H1 (cell line): ENCODE data around the gene CCIN. TPM values are rescaled to one million over a fixed set of nuclear protein-coding genes. Genes with fewer than 3 reads are reported as not detected.
"Not testable (repeated sequence)": the region's sequence is repeated elsewhere in the genome, so short reads cannot be mapped to it uniquely, and the experiment has no call there.

Source experiments
- CTCF ChIA-PET: fragments of 300-600 bp; sonication (Branson Sonifier 250); formaldehyde crosslinking; loops from one replicate; lab custom pipeline; 2021; ENCODE audit not compliant: partially characterized antibody; lab: Charles Lee
- POLR2A ChIA-PET: fragments of 300-600 bp; sonication (Branson Sonifier 250); formaldehyde crosslinking; loops from one replicate; lab custom pipeline; 2021; ENCODE audit warnings: inconsistent platforms; ENCODE audit not compliant: partially characterized antibody; lab: Charles Lee
- DNase-seq, 2 experiments: peaks; one replicate each; pipeline versions ENCODE4 v3.0.0 to v3.0.0-alpha.2; 2010 to 2022; ENCODE audit warnings: low spot score in 2 of 2, low read depth in 1 of 2, mixed read lengths in 1 of 2
- FAIRE-seq: peaks from 2 replicates; lab custom pipeline; 2011; peaks lifted over from hg19 to GRCh38; lab: Jason Lieb, UNC
- H2AFZ ChIP-seq: 2 replicates; pipeline ENCODE4 v1.8.1; 2012; ENCODE audit warnings: low read length, inconsistent platforms
- H2AK5ac ChIP-seq: 2 replicates; pipeline ENCODE4 v1.6.1; 2013; ENCODE audit warnings: low read depth, low read length
- H2BK120ac ChIP-seq: replicated peaks from 2 replicates; pipeline ENCODE3; 2013; ENCODE audit warnings: low read depth, low read length, inconsistent platforms
- H2BK12ac ChIP-seq: 2 replicates; pipeline ENCODE4 v1.6.1; 2013; ENCODE audit warnings: low read depth, low read length
- H2BK15ac ChIP-seq: 2 replicates; pipeline ENCODE4 v1.6.1; 2013; ENCODE audit warnings: low read length
- H2BK20ac ChIP-seq: 2 replicates; pipeline ENCODE4 v1.6.1; 2013; ENCODE audit warnings: low read length
- H2BK5ac ChIP-seq: 2 replicates; pipeline ENCODE4 v1.6.1; 2013; ENCODE audit warnings: low read depth, low read length
- H3K14ac ChIP-seq: 2 replicates; pipeline ENCODE4 v1.6.1; 2013; ENCODE audit warnings: inconsistent platforms; ENCODE audit not compliant: insufficient read length
- H3K18ac ChIP-seq: 2 replicates; pipeline ENCODE4 v1.6.1; 2013; ENCODE audit warnings: low read length; ENCODE audit errors: extremely low read depth
- H3K23ac ChIP-seq: 2 replicates; pipeline ENCODE4 v1.6.1; 2013; ENCODE audit warnings: inconsistent platforms; ENCODE audit not compliant: insufficient read length
- H3K23me2 ChIP-seq: 2 replicates; pipeline ENCODE4 v1.6.1; 2013; ENCODE audit warnings: low read depth, low read length
- H3K27ac ChIP-seq: 2 replicates; pipeline ENCODE4 v1.6.1; 2011; ENCODE audit warnings: low read depth, low read length, inconsistent platforms
- H3K27me3 ChIP-seq, 4 experiments: replicated peaks in 1 of 4; 1 replicate in 1 of 4; 2 replicates in 3 of 4; pipeline versions ENCODE4 v1.6.1 to v1.8.1; 2011 to 2013; ENCODE audit warnings: low read length in 3 of 4, mild to moderate bottlenecking in 3 of 4, inconsistent platforms in 2 of 4, mixed read lengths in 2 of 4, moderate library complexity in 1 of 4; ENCODE audit not compliant: control insufficient read depth in 3 of 4, insufficient read depth in 3 of 4; ENCODE audit errors: extremely low read depth in 1 of 4
- H3K36me3 ChIP-seq, 4 experiments: 2 replicates each; pipeline versions ENCODE4 v1.6.1 to v1.8.1; 2011 to 2013; ENCODE audit warnings: mild to moderate bottlenecking in 4 of 4, low read length in 3 of 4, moderate library complexity in 2 of 4, control low read depth in 1 of 4, inconsistent platforms in 1 of 4; ENCODE audit not compliant: insufficient read depth in 4 of 4, control insufficient read depth in 2 of 4
- H3K4ac ChIP-seq: replicated peaks from 2 replicates; pipeline ENCODE3; 2013; ENCODE audit warnings: low read length, low read depth, mixed read lengths, inconsistent platforms; ENCODE audit not compliant: insufficient read length
- H3K4me1 ChIP-seq, 4 experiments: replicated peaks in 1 of 4; 1 replicate in 1 of 4; 2 replicates in 3 of 4; pipeline versions ENCODE4 v1.6.1 to v1.8.1; 2011 to 2013; ENCODE audit warnings: low read length in 3 of 4, inconsistent platforms in 2 of 4, mixed read lengths in 1 of 4; ENCODE audit not compliant: insufficient read depth in 4 of 4, control insufficient read depth in 3 of 4
- H3K4me2 ChIP-seq, 2 experiments: 2 replicates each; pipeline versions ENCODE4 v1.6.1 to v1.8.1; 2011 to 2013; ENCODE audit warnings: low read depth in 2 of 2, low read length in 2 of 2, control low read depth in 1 of 2, inconsistent platforms in 1 of 2, mild to moderate bottlenecking in 1 of 2; ENCODE audit not compliant: insufficient read depth in 1 of 2
- H3K4me3 ChIP-seq, 4 experiments: fragments of 200-600, 300-600 bp in 1 of 4; sonication (generic), shearing (Covaris generic), sonication (Bioruptor Twin) in 1 of 4; 2 replicates each; pipeline versions ENCODE4 v1.5.1 to v1.8.1; 2011 to 2016; ENCODE audit warnings: low read length in 4 of 4, low read depth in 3 of 4, control low read depth in 2 of 4, inconsistent platforms in 2 of 4, mild to moderate bottlenecking in 2 of 4, mixed read lengths in 1 of 4, moderate library complexity in 1 of 4; ENCODE audit not compliant: insufficient read depth in 2 of 4; ENCODE audit errors: extremely low read depth in 1 of 4
- H3K56ac ChIP-seq: replicated peaks from 2 replicates; pipeline ENCODE3; 2013; ENCODE audit warnings: low read depth, mild to moderate bottlenecking, mixed read lengths, low read length, inconsistent platforms; ENCODE audit not compliant: insufficient read length
- H3K79me1 ChIP-seq: 2 replicates; pipeline ENCODE4 v1.6.1; 2013; ENCODE audit warnings: low read depth, low read length, control low read depth
- H3K79me2 ChIP-seq, 2 experiments: 2 replicates each; pipeline versions ENCODE4 v1.6.1 to v1.8.1; 2012 to 2013; ENCODE audit warnings: low read length in 2 of 2, mild to moderate bottlenecking in 2 of 2, inconsistent platforms in 1 of 2; ENCODE audit not compliant: insufficient read depth in 2 of 2, control insufficient read depth in 1 of 2
- H3K9ac ChIP-seq, 4 experiments: replicated peaks in 1 of 4; 1 replicate in 1 of 4; 2 replicates in 3 of 4; pipeline versions ENCODE4 v1.6.1 to v1.8.1; 2011 to 2013; ENCODE audit warnings: low read depth in 3 of 4, low read length in 3 of 4, control low read depth in 2 of 4, mild to moderate bottlenecking in 2 of 4, moderate library complexity in 2 of 4, inconsistent platforms in 1 of 4; ENCODE audit errors: extremely low read depth in 1 of 4
- H3K9me3 ChIP-seq, 2 experiments: 2 replicates each; pipeline versions ENCODE4 v1.6.1 to v1.8.1; 2012 to 2013; ENCODE audit warnings: mild to moderate bottlenecking in 2 of 2, moderate library complexity in 2 of 2, control low read depth in 1 of 2, inconsistent platforms in 1 of 2, low read depth in 1 of 2, low read length in 1 of 2, mixed read lengths in 1 of 2; ENCODE audit not compliant: insufficient read depth in 2 of 2
- H4K20me1 ChIP-seq, 2 experiments: replicated peaks in 1 of 2; 2 replicates each; pipeline versions ENCODE3 to v1.8.1; 2011 to 2013; ENCODE audit warnings: inconsistent platforms in 2 of 2, low read length in 2 of 2, mild to moderate bottlenecking in 1 of 2; ENCODE audit not compliant: insufficient read depth in 2 of 2, control insufficient read depth in 1 of 2
- H4K5ac ChIP-seq: 2 replicates; pipeline ENCODE4 v1.6.1; 2013; ENCODE audit warnings: low read length, low read depth, mixed read lengths, inconsistent platforms; ENCODE audit not compliant: insufficient read length
- H4K8ac ChIP-seq: 2 replicates; pipeline ENCODE4 v1.8.0; 2013; ENCODE audit warnings: mild to moderate bottlenecking, moderate library complexity, low read length, inconsistent platforms; ENCODE audit not compliant: insufficient read depth; ENCODE audit errors: extremely low read depth
- H4K91ac ChIP-seq: replicated peaks from 2 replicates; pipeline ENCODE3; 2013; ENCODE audit warnings: low read length, mixed read lengths, inconsistent platforms; ENCODE audit not compliant: insufficient read length
- WGBS, 2 experiments: shearing (Covaris generic) in 1 of 2; methylation state at CpG; one replicate each; pipeline versions ENCODE4 v1.1.6 to v1.1.7; 2013 to 2015; ENCODE audit warnings: low lambda C conversion rate in 2 of 2, mixed read lengths in 2 of 2, inconsistent platforms in 1 of 2, low coverage in 1 of 2, missing lambda C conversion rate in 1 of 2; ENCODE audit not compliant: insufficient replicate concordance in 2 of 2, insufficient coverage in 1 of 2, insufficient read length in 1 of 2; ENCODE audit errors: extremely low coverage in 1 of 2, missing lambda C conversion rate in 1 of 2; 5-methylcytosine and 5-hydroxymethylcytosine counted together
- polyA plus RNA-seq, 7 experiments: library from polyadenylated mRNA; depleted of rRNA in 3 of 7; stranded (reverse) in 5 of 7; unstranded in 2 of 7; fragments of >200 nt in 5 of 7; fragments of 200-250 nt in 2 of 7; gene quantifications; 1 replicate in 5 of 7; 2 replicates in 1 of 7; 4 replicates in 1 of 7; pipeline versions ENCODE4 v1.2.1 to v1.2.3, GENCODE V29; 2011 to 2013; ENCODE audit warnings: missing spikeins in 2 of 7, mixed read lengths in 2 of 7
- total RNA-seq: library from RNA; stranded (reverse); fragmentation: NEBNext Ultra II Directional; extraction: Animal tissue kit (Norgen Biotek cat#: 25700); gene quantifications from 2 replicates; pipeline ENCODE4 v1.2.1, GENCODE V29; 2021

Gene CCIN
- total and polyA plus RNA-seq, 2 of the 8 experiments (the other 6 are each of a cell fraction or from before 2014, with no cell fraction given), result 0.19 to 0.21 TPM

DNA sequence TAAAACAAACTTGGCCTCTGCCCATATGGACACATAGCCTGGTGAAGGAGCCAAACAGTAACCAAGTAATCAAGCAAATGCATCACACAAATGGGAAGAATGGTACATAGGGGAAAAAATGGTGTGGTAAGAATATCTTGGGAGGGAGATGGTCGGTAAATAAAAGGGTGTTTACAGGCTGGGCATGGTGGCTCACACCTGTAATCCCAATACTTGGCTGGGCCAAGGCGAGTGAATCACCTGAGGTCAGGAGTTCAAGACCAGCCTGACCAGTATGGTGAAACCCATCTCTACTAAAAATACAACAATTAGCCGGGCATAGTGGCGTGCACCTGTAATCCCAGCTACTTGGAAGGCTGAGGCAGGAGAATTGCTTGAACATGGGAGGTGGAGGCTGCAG is 9.7 kb upstream of the CCIN start:
- H2BK20ac ChIP-seq, H2BK5ac ChIP-seq, H2BK12ac ChIP-seq, H3K23me2 ChIP-seq, H3K18ac ChIP-seq, H3K79me2 ChIP-seq, DNase-seq, H3K79me1 ChIP-seq, H2AK5ac ChIP-seq, FAIRE-seq, H2AFZ ChIP-seq, H3K4me2 ChIP-seq, H4K5ac ChIP-seq, H4K20me1 ChIP-seq, H3K14ac ChIP-seq, H3K4me3 ChIP-seq, H3K36me3 ChIP-seq, H3K27me3 ChIP-seq, H3K23ac ChIP-seq, H2BK120ac ChIP-seq, H2BK15ac ChIP-seq, H3K27ac ChIP-seq, H3K9ac ChIP-seq, H4K91ac ChIP-seq, H3K56ac ChIP-seq, H3K9me3 ChIP-seq, H3K4ac ChIP-seq, H4K8ac ChIP-seq: not testable (repeated sequence)
- ChIA-PET POLR2A (interaction anchor here (1.9 to 2.9 kb wide), 2 partner anchors 9 to 32 kb away, joined by 4 to 7 read pairs; partner anchors contain the start of gene CLTA), CTCF (interaction anchor here (0.6 kb wide), 1 partner anchor 215 kb away, joined by 5 read pairs; no protein-coding TSS in a partner anchor)
- peaks cover 11 to 20% (median 15%) of the 10 kb centered on the region in 4 experiments for H3K4me1 ChIP-seq
- WGBS, 2 experiments, result 93 to 100% methylated on average over 1 to 4 of the region's 4 CpGs

DNA sequence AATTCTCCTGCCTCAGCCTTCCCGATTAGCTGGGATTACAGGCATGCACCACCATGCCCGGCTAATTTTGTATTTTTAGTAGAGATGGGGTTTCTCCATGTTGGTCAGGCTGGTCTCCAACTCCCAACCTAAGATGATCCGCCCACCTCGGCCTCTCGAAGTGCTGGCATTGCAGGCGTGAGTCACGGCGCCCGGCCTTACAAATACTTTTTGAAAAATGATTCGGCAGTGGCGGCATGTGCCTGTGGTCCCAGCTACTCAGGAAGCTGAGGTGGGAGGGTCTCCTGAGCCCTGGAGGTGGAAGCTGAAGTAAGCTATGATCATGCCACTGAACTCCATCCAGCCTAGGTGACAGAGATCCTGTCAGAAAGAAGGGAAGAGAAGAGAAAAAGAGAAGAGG is 9.1 kb upstream of the CCIN start:
- H2BK5ac ChIP-seq, H3K23me2 ChIP-seq, H4K91ac ChIP-seq, H3K79me2 ChIP-seq, H4K5ac ChIP-seq, DNase-seq, H3K4ac ChIP-seq, H2AK5ac ChIP-seq, H3K9me3 ChIP-seq, H2AFZ ChIP-seq, H3K4me2 ChIP-seq, H3K36me3 ChIP-seq, H3K56ac ChIP-seq, H3K9ac ChIP-seq, H3K14ac ChIP-seq, H2BK120ac ChIP-seq, H3K23ac ChIP-seq, FAIRE-seq, H3K27ac ChIP-seq, H3K27me3 ChIP-seq, H3K4me3 ChIP-seq, H4K20me1 ChIP-seq, H4K8ac ChIP-seq, H3K18ac ChIP-seq, H2BK12ac ChIP-seq, H2BK20ac ChIP-seq, H3K79me1 ChIP-seq, H2BK15ac ChIP-seq: not testable (repeated sequence)
- POLR2A ChIA-PET, result interaction anchor here (1.9 to 2.9 kb wide), 2 partner anchors 9 to 31 kb away, joined by 4 to 7 read pairs; partner anchors contain the start of gene CLTA
- 76% methylated on average over 11 of the region's 11 CpGs; no CpG with 5 or more reads in 1 of the 2 experiments for WGBS, 2 experiments
- peaks cover 11 to 25% (median 17%) of the 10 kb centered on the region in 4 experiments for H3K4me1 ChIP-seq
- CTCF ChIA-PET, result interaction anchor here (0.7 to 1.0 kb wide), 2 partner anchors 30 to 53 kb away, joined by 3 read pairs; no protein-coding TSS in a partner anchor
